K562 (cell line): Measurements from ENCODE around the gene SAMD14. TPM values are rescaled to one million over a fixed set of nuclear protein-coding genes. Genes with fewer than 3 reads are reported as not detected.

Experiments used
- ELF1 ChIP-seq: fragments of 200-800 bp; sonication (Bioruptor generic); IDR thresholded peaks from 2 replicates; pipeline ENCODE4 v1.6.1; 2016; ENCODE audit warnings: missing genetic modification characterization, missing compliant biosample characterization
- KDM1A ChIP-seq, 2 experiments: fragments of 450-650 bp; IDR thresholded peaks; 2 replicates each; pipeline ENCODE4 v1.6.1; 2016; ENCODE audit warnings: mild to moderate bottlenecking in 2 of 2
- RB1 ChIP-seq: fragments of 450-650 bp; IDR thresholded peaks from 2 replicates; pipeline ENCODE4 v1.6.1; 2017; ENCODE audit warnings: low read depth, mild to moderate bottlenecking
- SIN3A ChIP-seq, 2 experiments: fragments of 150-350 bp in 1 of 2; IDR thresholded peaks; 2 replicates each; pipeline ENCODE4 v1.6.1; 2011 to 2016; ENCODE audit warnings: borderline replicate concordance in 2 of 2, low read depth in 2 of 2, low read length in 2 of 2, mild to moderate bottlenecking in 2 of 2, moderate library complexity in 2 of 2; ENCODE audit not compliant: control insufficient read depth in 1 of 2
- ZNF318 ChIP-seq, 2 experiments: fragments of 450-650 bp; IDR thresholded peaks; 2 replicates each; pipeline ENCODE4 v1.6.1; 2016; ENCODE audit warnings: mild to moderate bottlenecking in 2 of 2, borderline replicate concordance in 1 of 2, low read depth in 1 of 2, moderate library complexity in 1 of 2
- polyA plus RNA-seq, 8 experiments: library from polyadenylated mRNA; depleted of rRNA in 4 of 8; stranded (reverse) in 5 of 8; unstranded in 3 of 8; fragments of >200 nt; fragmentation: Nextera tagmentation in 2 of 8; fragmentation: Illumina TruSeq in 1 of 8; extraction: Ambion mirVana in 2 of 8; extraction: Trizol in 1 of 8; gene quantifications; 2 replicates each; pipeline versions ENCODE4 v1.2.1 to v1.2.3, GENCODE V29; 2011 to 2014; ENCODE audit warnings: inconsistent platforms in 1 of 8, missing spikeins in 1 of 8
- total RNA-seq, 7 experiments: library from RNA; depleted of rRNA in 6 of 7; stranded (reverse); fragments of >200 nt in 6 of 7; fragmentation: Illumina TruSeq in 2 of 7; extraction: Trizol in 2 of 7; gene quantifications; 2 replicates each; pipeline versions ENCODE4 v1.2.1 to v1.2.3, GENCODE V29; 2011 to 2021; ENCODE audit warnings: low replicate concordance in 1 of 7

The SAMD14 gene
- total and polyA plus RNA-seq, 9 of the 15 experiments (the other 6 are each of a cell fraction or from before 2014, with no cell fraction given), result 0.04 to 0.07 TPM; not detected in 7

- TF ChIP-seq ZNF318 (IDR thresholded peaks at IDR 0.05; ENCODE audit: borderline replicate concordance in 1 of 2, low read depth in 1 of 2), result 0 out of 4 replicates have a peak, but pooled peaks of 1 of the 2 experiments have one; percentile 48
- TF ChIP-seq SIN3A (IDR thresholded peaks at IDR 0.05; ENCODE audit: borderline replicate concordance in 2 of 2, control insufficient read depth in 1 of 2, low read depth in 2 of 2, low read length in 2 of 2), result 0 out of 4 replicates have a peak, but pooled peaks have one; percentile 43 to 77
- 0 out of 4 replicates have a peak, but pooled peaks of 1 of the 2 experiments have one; percentile 38 for TF ChIP-seq KDM1A (IDR thresholded peaks at IDR 0.05)
- 0 out of 2 replicates have a peak, but pooled peaks have one; percentile 21 for TF ChIP-seq RB1
- TF ChIP-seq ELF1 (tag), result peak; percentile 79
Observed at GRCh38 chr17:50151041-50151936, 21.3 kb upstream of the SAMD14 start (continued).
